ENCODE results near the gene GFOD1. TPM values are rescaled to one million over a fixed set of nuclear protein-coding genes. Genes with fewer than 3 reads are reported as not detected.

Gene GFOD1
- total RNA-seq, 4 donors from 2014 or later = 18.3 to 49.1 (median 29.0) TPM

- no peak for ATAC-seq
- 92 to 100% methylated on average over 1 to 5 of the region's 5 CpGs for WGBS, 2 donors (ENCODE audit: low coverage in 1 of 2)
- TF ChIP-seq, protein P1, sequence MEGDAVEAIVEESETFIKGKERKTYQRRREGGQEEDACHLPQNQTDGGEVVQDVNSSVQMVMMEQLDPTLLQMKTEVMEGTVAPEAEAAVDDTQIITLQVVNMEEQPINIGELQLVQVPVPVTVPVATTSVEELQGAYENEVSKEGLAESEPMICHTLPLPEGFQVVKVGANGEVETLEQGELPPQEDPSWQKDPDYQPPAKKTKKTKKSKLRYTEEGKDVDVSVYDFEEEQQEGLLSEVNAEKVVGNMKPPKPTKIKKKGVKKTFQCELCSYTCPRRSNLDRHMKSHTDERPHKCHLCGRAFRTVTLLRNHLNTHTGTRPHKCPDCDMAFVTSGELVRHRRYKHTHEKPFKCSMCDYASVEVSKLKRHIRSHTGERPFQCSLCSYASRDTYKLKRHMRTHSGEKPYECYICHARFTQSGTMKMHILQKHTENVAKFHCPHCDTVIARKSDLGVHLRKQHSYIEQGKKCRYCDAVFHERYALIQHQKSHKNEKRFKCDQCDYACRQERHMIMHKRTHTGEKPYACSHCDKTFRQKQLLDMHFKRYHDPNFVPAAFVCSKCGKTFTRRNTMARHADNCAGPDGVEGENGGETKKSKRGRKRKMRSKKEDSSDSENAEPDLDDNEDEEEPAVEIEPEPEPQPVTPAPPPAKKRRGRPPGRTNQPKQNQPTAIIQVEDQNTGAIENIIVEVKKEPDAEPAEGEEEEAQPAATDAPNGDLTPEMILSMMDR (IDR thresholded peaks at IDR 0.05) = no peak
- TF ChIP-seq POLR2A (IDR thresholded peaks at IDR 0.05) = no peak
- TF ChIP-seq EP300 (IDR thresholded peaks at IDR 0.05) = no peak
- no peak for TF ChIP-seq POLR2AphosphoS5 (IDR thresholded peaks at IDR 0.05)
- no peaks in the 10 kb centered on the region for H3K27me3 ChIP-seq
- no peak overlapping the region for H3K27ac ChIP-seq
- no peaks in the 10 kb centered on the region for H3K36me3 ChIP-seq
- peaks cover 0 to 6% (median 0%) of the 10 kb centered on the region in 3 donors for H3K4me1 ChIP-seq
- H3K4me3 ChIP-seq = no peak overlapping the region
- peaks cover 0 to 16% (median 0%) of the 10 kb centered on the region in 3 donors for H3K9me3 ChIP-seq
Measured at GRCh38 chr6:13338038-13338437, 149.4 kb downstream of the GFOD1 start.

DNA sequence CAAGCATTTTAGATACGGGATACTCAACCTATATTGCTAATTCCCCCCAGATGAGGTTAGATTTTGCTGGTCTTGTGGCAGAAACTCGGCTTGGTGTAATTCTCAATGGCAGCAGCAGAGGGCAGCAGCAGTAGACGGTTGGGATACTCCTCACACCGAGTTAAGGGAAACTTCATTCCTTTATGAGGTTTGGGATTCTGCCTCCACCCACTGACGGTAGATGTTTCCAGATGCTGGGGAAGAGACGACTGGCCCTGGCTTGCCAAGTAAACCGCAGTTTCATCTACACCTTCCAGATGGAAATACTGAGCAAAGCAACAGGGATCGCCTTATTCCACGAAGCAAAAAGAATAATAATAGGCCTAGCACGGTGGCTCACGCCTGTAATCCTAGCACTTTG, 150.8 kb downstream of the GFOD1 start:
- H3K27ac ChIP-seq = peak overlapping the region in 1 of 4 donors; percentile 18
- ATAC-seq = peak; percentile 81
- TF ChIP-seq, protein P1 (IDR thresholded peaks at IDR 0.05) = peak; percentile 90 to 95 (median 92)
- TF ChIP-seq EP300 (IDR thresholded peaks at IDR 0.05) = no peak
- no peak overlapping the region for H3K4me3 ChIP-seq
- no peaks in the 10 kb centered on the region for H3K36me3 ChIP-seq
- peaks cover 0 to 6% (median 0%) of the 10 kb centered on the region in 3 donors for H3K4me1 ChIP-seq
- peaks cover 0 to 6% (median 0%) of the 10 kb centered on the region in 3 donors for H3K9me3 ChIP-seq
- no peaks in the 10 kb centered on the region for H3K27me3 ChIP-seq
- WGBS, 2 donors (ENCODE audit: low coverage in 1 of 2) = 0% methylated on average over 3 to 6 of the region's 11 CpGs

- H3K27ac ChIP-seq = no peak overlapping the region
Measured at GRCh38 chr6:13334953-13335352, 152.4 kb downstream of the GFOD1 start.

GRCh38 chr6:13332349-13332706, 155.1 kb downstream of the GFOD1 start:
- no peak overlapping the region for H3K27ac ChIP-seq
- peaks cover 0 to 19% (median 4%) of the 10 kb centered on the region in 3 donors for H3K4me1 ChIP-seq
- TF ChIP-seq POLR2A (IDR thresholded peaks at IDR 0.05) (no peak), POLR2AphosphoS5 (IDR thresholded peaks at IDR 0.05) (no peak), EP300 (IDR thresholded peaks at IDR 0.05) (no peak)
- TF ChIP-seq, protein P1 (IDR thresholded peaks at IDR 0.05) = no peak
- 22 to 65% methylated on average over 1 to 2 of the region's 2 CpGs for WGBS, 2 donors (ENCODE audit: low coverage in 1 of 2)
- no peaks in the 10 kb centered on the region for H3K9me3 ChIP-seq
- H3K36me3 ChIP-seq = no peaks in the 10 kb centered on the region
- no peaks in the 10 kb centered on the region for H3K27me3 ChIP-seq
- no peak for ATAC-seq
- no peak overlapping the region for H3K4me3 ChIP-seq

More at GRCh38 chr6:13334953-13335352, 152.4 kb downstream of the GFOD1 start:
- 30 to 40% methylated on average over 2 to 3 of the region's 3 CpGs for WGBS, 2 donors (ENCODE audit: low coverage in 1 of 2)
- Histone ChIP-seq H3K9me3 (no peaks in the 10 kb centered on the region), H3K4me3 (no peak overlapping the region), H3K36me3 (no peaks in the 10 kb centered on the region), H3K27me3 (no peaks in the 10 kb centered on the region), H3K4me1 (peaks cover 0 to 6% (median 0%) of the 10 kb centered on the region in 3 donors)
- TF ChIP-seq POLR2A (IDR thresholded peaks at IDR 0.05) (no peak), POLR2AphosphoS5 (IDR thresholded peaks at IDR 0.05) (no peak), EP300 (IDR thresholded peaks at IDR 0.05) (no peak)
- TF ChIP-seq, protein P1 (IDR thresholded peaks at IDR 0.05) = no peak
- no peak for ATAC-seq

GRCh38 chr6:13331516-13332348, 155.7 kb downstream of the GFOD1 start:
- TF ChIP-seq, protein P1 (IDR thresholded peaks at IDR 0.05) = peak; percentile 36 to 67 (median 48)
- TF ChIP-seq POLR2A (IDR thresholded peaks at IDR 0.05) = no peak
- Histone ChIP-seq H3K27ac (no peak overlapping the region), H3K9me3 (no peaks in the 10 kb centered on the region), H3K4me1 (peaks cover 0 to 24% (median 4%) of the 10 kb centered on the region in 3 donors), H3K27me3 (no peaks in the 10 kb centered on the region), H3K4me3 (no peak overlapping the region), H3K36me3 (no peaks in the 10 kb centered on the region)
- WGBS, 2 donors (ENCODE audit: low coverage in 1 of 2) = 39 to 43% methylated on average over 11 of the region's 13 CpGs
- no peak for ATAC-seq

Measured in gastroesophageal sphincter (tissue), 4 donors.